ENCODE measurements around the gene PAPOLA.

The PAPOLA gene

GRCh38 chr14:96586056-96586455 lies 83.9 kb downstream of the PAPOLA start:
- DNase-seq (ENCODE audit: low read depth): no peak

- DNase-seq (ENCODE audit: low read depth): no peak
These were observed 85.0 kb downstream of the PAPOLA start for GRCh38 chr14:96586921-96587822.

GRCh38 chr14:96587823-96588385 lies 85.7 kb downstream of the PAPOLA start:
- no peak for DNase-seq (ENCODE audit: low read depth)

GRCh38 chr14:96588410-96589257 lies 86.5 kb downstream of the PAPOLA start:
- no peak for DNase-seq (ENCODE audit: low read depth)

- DNase-seq (ENCODE audit: low read depth): no peak
These were observed 87.4 kb downstream of the PAPOLA start for GRCh38 chr14:96589577-96589976.

GRCh38 chr14:96590190-96590864 lies 88.1 kb downstream of the PAPOLA start:
- DNase-seq (ENCODE audit: low read depth): no peak

GRCh38 chr14:96592591-96593386 lies 90.6 kb downstream of the PAPOLA start:
- DNase-seq (ENCODE audit: low read depth): no peak

GRCh38 chr14:96594961-96595360 lies 92.8 kb downstream of the PAPOLA start:
- no peak for DNase-seq (ENCODE audit: low read depth)

GRCh38 chr14:96597680-96598079 lies 95.5 kb downstream of the PAPOLA start:
- DNase-seq (ENCODE audit: low read depth): no peak

GRCh38 chr14:96598332-96598928 lies 96.2 kb downstream of the PAPOLA start:
- DNase-seq (ENCODE audit: low read depth): no peak

- DNase-seq (ENCODE audit: low read depth): no peak
These were observed 96.9 kb downstream of the PAPOLA start for GRCh38 chr14:96599076-96599475.

GRCh38 chr14:96602186-96602585 lies 100.0 kb downstream of the PAPOLA start:
- no peak for DNase-seq (ENCODE audit: low read depth)

- no peak for DNase-seq (ENCODE audit: low read depth)
These were observed 101.4 kb downstream of the PAPOLA start for GRCh38 chr14:96603350-96604255.

GRCh38 chr14:96614481-96614881 lies 112.3 kb downstream of the PAPOLA start:
- no peak for DNase-seq (ENCODE audit: low read depth)

GRCh38 chr14:96616161-96616721 lies 114.1 kb downstream of the PAPOLA start:
- no peak for DNase-seq (ENCODE audit: low read depth)
